Stimulated activated CD4-positive, alpha-beta T cell treated with anti-CD3 and anti-CD28 coated beads, Interleukin-1b, Interleukin-23, amount 100 ng/mL, for 4 hours (primary cell): Measurements from ENCODE around the gene C6orf62.
"Not testable (repeated sequence)": the region's sequence is repeated elsewhere in the genome, so short reads cannot be mapped to it uniquely, and the experiment has no call there.

ENCODE experiments used
- DNase-seq, 2 donors: peaks; one replicate each; pipeline ENCODE4 v3.0.0-alpha.2; 2020; ENCODE audit warnings: low read depth in 2 of 2

Gene C6orf62

DNA sequence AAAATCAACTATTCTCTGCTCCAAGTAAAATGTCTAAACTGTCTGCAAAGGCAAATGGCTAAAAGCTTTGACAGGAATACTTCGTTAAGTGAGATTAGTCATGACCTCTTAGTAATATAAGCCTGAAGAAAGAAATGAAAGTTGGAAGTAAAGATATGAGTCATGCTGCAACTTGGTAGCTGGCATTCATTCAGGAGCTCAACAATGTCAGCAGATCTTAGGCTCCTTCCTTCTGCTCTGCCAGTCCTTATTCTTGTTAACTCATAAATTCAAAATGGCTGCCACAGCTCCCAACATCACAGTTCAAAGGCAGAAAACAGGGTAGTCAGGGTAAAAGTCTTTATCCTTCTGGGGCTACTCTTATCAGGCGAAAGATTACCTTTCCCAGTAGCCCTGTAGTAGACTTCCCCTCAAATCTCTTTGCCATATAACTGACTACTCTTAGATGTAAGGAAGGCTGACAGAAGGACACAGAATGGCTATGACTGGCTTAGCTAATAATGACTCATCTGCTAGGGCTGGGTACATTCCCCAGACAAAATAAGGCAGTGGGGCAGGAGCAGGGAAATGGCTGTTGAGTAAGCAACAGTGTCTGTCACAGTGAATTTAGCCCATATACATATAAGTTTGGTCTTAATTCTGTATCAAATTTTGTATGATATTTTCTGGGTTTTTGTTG is 24.4 kb upstream of the C6orf62 start:
- DNase-seq: no peak

DNA sequence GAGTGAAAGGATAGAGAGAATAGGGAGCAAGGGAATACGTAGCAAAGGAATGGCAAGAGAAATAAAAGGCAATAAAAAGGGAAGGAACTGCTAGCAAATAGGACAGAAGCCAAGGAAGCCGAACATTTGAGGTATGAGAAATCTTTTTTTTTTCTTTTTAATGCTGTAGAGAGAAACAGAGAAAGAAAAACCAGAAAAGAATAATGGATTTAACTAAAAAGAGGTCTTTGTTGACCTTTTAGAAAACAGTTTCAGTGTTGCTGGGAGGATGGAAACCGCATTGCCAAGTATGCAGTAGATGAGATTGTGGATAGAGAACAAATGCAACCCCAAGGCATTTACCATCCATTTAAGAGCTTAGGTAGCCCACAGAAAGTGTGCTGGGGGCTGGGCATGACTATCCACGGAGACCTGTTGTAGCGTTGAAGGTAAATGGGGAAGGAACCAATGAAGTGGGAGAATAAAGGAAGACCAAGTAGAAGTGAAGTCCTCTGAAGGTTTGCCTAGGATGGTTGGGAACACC is 23.3 kb upstream of the C6orf62 start:
- DNase-seq: no peak

DNA sequence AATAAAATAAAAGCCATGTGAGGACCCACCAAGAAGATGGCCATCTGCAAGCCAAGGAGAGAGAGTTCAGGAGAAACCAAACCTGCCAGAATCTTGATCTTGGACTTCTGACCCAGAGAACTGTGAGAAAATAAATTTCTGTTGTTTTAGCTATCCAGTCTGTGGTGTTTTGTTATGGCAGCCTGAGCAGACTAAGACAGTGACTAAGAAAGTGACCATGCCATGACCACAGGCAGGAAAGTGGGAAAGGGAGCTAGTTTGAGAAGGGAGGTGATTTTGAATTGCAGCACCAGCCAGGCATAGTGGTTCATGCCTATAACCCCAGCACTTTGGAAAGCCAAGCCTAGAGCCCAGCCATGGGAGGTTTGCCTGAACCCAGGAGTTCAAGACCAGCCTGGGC is 21.9 kb upstream of the C6orf62 start:
- DNase-seq: no peak

DNA sequence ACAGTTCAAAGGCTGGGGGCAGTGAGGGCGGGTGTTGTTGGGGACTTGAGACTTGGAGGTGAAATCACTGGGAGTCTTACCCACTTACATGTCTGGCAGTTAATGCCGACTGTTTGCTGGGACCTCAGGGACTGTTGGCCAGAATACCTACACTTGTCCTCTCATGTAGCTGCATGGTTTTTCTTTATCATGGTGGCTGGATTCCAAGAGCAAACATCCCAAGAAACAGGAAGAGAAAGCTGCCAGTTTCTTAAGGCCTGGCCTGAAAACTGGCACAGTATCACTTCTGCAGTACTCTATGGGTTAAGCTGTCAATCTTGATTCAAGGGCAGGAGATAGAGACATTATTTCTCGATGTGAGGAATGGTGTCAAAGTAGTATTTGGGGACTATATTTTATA is 19.8 kb upstream of the C6orf62 start:
- no peak for DNase-seq

DNA sequence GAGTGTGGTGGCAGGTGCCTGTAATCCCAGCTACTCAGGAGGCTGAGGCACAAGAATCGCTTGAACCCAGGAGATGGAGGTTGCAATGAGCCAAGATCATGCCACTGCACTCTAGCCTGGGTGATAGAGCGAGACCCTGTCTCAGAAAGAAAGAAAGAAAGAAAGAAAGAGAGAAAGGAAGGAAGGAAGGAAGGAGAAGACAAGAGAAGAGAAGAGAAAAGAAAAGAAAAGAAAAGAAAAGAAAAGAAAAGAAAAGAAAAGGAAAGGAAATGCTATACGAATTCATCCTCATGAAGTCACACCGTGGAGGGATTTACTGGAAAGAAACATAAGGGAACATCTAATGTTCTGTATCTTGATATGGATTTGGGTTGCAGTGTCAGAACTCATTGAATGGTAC is 15.8 kb upstream of the C6orf62 start:
- not testable (repeated sequence) for DNase-seq

DNA sequence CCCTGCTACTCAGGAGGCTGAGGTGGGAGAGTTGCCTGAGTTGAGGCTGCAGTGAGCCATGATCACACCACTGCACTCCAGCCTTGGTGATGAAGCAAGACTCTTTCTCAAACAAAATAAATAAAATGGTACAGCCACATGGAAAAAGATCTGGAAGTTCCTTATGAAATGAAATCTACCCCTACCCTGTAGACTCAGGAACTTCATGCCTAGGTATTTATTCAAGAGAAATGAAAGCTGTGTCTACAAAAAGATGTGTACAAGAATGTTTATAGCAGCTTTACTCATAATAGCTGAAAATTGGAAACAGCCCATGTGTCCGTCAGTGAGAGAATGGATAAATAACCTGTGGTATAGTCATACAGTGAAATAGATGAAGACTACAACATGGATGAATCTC is 15.2 kb upstream of the C6orf62 start:
- no peak for DNase-seq

DNA sequence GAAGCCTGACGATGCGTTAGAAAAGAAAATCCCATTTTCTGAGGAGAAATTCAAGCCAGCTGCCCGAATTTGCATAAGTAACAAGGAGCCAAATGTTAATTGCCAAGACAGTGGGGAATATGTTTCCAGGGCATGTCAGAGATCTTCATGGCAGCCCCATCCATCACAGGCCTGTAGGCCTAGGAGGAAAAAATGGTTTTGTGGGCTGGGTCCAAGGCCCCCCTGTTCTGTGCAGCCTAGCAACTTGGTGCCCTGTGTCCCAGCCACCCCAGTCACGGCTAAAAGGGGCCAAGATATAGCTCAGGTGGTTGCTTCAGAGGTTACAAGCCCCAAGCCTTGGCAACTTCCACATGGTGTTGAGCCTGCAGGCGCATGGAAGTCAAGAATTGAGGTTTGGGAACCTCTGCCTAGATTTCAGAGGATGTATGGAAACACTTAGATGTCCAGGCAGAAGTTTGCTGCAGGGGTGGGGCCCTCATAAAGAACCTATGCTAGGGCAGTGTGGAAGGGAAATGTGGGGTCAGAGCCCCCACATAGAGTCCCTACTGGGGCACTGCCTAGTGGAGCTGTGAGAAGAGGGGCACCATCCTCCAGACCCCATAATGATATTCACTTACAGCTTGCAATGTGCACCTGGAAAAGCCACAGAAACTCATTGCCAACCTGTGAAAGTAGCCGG is 12.6 kb upstream of the C6orf62 start:
- DNase-seq: not testable (repeated sequence)

DNA sequence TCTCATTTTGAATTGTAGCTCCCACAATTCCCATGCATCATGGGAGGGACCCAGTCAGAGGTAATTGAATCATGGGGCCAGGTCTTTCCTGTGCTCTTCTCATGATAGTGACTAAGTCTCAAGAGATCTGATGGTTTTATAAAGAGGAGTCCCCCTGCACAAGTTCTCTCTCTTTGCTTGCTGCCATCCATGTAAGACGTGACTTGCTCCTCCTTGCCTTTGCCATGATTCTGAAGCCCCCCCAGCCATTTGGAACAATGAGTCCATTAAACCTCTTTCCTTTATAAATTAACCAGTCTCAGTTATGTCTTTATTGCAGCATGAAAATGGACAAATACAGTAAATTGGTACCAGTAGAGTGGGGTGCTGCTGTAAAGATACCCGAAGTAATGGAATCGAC is 11.7 kb upstream of the C6orf62 start:
- not testable (repeated sequence) for DNase-seq

DNA sequence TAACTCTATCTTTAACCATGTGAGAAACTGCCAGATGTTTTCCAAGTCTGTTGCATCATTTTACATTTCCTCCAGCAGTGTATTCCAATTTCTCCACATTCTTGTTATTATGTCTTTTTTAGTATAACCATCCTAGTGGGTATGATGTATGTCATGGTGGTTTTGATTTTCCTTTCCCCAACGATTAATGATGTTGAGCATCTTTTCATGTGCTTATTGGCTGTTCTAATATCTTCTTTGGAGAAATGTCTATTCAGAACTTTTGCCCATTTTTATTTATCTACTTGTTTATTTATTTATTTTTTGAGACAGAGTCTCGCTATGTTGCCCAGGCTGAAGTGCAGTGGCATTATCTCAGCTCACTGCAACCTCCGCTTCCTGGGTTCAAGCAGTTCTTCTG is 4.3 kb upstream of the C6orf62 start:
- DNase-seq: no peak

DNA sequence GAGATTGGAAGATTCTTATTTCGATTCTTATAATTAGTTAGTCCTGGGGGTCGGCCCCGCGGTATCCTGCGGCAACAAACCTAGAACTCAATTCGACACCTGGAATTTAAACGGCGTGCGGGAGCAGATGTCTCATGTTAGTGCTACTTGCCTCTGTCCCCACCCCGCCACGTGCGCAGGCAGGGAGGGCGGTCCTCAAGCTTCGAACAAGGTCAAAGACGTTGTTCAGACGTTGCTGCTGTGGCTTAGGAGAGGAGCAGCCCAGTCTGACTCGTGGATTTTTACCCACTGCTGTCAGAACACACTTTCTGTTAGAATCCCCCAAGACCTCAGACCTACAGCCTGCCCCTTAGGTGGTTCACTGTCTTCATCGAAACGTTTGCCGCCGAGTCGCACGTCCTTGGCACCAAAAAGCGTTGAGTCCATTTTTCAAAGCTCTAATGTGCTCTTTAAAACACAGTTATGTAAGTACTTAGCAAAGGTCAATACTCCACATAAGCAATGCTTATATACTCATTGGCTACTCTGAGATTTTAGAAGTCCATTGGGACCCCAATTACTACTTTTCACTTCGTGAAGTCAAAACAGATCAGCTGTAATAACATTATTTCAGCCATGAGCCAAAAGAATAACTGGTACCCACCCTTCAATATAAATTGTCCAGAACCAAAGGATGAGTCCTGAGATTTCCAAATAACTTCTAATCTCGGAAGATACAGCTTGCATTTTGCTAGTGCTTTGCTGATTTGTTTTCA is 2.7 kb upstream of the C6orf62 start:
- DNase-seq: no peak

DNA sequence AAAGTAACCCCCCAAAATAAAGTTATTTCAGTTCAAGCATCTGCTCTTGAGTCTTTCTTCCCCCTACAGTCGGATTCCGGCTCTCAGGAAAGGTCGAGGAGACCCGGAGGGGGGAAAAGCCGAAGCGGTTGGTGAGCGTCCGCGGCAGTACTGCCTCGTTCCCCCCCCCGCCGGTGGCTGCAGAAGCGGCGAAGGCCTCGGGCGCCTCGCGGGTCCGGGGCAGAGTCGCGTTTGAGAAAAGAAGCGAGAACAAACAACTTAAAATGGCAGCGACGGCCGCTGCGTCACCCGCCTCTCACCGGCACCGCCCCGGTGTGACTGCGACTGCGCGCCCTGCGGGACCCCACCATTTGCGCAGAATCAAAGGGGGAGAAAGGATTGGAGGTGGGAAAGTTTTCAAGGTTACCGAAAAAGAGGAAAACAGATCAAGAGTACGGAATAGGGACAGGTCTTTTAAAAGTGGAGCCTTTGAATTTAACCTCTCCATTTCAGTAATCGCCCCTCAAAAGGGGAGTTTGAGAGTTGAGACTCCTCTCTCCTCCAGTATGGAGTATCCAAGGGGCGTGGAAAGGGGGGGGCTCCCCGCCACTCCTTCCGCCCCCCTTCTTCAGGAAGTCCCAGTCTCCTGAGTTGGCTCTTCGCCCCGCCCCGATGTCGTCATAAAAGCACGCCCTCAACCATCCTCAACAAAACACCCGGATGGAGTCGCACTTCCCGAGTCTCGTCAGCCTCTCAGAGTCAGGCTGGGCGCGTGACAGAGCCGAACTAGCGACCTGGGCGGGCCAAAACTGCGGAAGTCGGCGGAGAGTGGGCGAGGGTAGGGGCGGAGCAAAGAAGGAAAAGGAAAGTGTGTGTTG is 1.9 kb upstream of the C6orf62 start:
- peak; percentile 98 to 99 for DNase-seq

DNA sequence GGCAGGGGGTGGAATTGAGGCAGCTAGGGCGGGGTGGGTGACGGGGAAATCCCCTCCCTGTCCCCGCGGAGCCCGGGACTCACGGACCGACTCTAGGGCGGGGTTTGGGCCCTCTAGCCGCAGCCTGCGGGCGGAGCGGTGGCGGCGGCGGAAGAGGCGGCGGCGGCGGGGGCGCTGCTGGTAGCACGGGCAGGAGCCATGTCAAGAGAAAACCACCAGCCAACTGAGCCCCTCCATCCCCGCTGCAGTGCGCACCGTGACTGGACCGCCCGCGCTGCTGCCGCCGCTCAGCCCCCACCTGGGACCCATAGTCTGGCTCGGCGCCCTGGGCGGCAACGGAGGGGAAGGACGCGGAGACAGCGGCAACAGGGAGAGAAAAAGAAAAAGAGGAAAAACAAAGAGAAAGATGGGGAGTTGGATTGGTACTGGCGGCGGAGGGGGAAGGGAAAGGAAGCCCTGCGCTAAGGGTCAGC is 1.2 kb upstream of the C6orf62 start:
- DNase-seq: peak; percentile 75 to 76

DNA sequence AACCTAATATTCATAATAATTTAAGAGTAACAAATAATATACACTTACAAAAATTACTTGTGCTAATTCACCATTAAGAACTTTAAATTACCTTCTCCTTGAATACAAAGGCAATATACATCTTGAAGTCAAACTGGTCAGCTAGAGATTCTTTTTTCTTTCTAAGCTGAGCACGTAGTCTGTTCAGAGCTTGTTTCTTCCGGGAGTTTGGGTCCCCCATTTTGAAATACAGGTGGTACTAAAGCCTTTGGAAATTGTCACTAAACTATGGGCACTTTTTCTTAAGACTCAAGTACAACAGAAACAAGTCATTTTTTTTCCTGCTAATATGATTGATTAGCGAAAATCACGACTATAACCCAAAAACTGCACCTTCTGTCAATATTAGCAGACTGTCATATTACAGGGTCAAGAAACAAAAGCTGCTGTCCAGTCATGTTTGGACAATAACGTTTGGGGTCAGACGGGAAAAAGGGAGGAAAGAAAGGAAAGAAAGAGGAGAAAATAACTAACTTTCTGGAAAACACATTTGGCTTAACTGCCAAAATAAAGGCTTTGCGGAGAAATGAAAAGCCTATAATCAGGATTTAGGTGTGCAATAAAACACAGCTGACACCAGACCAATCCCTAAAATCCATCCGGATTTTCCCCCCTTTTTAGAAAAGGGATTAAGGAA is 367 bp downstream of the C6orf62 start:
- no peak for DNase-seq

DNA sequence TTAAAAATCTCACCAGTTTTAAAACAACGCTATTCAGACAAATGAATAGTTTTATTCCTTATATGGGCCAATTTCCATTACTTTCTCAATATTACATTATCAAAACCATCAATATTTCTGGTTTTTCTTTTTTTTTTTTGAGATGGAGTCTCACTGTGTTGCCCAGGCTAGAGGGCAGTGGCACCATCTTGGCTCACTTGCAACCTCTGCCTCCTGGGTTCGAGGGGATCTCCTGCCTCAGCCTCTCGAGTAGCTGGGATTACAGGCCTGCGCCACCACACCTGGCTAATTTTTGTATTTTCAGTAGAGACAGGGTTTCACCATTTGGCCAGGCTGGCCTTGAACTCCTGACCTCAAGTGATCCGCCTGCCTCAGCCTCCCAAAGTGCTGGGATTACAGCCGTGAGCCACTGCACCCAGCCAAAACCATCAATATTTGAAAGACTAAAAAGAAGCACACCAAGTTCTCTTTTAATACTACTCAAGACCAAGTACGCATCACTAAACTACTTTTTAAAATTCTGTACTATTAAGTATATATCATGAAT is 2.3 kb downstream of the C6orf62 start:
- not testable (repeated sequence) for DNase-seq

DNA sequence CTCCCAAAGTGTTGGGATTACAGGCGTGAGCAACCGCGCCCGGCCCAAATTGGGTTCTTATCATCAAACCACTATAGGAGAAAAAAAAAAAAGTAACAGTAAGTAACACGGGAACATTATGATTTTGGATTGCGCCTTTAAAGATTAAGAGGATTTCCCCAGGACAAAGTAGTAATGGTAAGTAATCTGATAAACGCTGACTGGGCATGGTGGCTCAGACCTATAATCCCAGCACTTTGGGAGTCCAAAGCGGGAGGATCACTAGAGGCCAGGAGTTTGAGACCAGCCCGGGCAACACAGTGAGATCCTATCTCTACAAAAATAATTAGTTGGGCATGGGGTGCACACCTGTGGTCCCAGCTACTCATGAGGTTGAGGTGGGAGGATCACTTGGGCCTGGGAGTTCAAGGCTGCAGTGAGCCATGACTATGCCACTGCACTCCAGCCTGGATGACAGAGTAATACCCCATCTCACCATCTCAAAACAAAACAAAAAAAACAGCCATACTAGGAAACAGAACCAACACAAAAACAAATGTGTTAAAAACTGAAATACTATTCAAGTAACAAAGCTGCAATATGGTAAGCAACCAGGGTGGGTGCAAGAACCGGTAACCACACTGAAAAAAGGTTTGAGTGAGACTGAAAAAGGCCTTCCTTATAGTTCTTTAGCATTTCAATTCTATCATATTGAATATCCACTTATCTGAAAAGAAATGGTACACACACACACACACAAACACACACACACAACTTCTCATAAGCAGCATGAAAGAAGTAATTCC is 8.2 kb downstream of the C6orf62 start:
- no peak for DNase-seq

DNA sequence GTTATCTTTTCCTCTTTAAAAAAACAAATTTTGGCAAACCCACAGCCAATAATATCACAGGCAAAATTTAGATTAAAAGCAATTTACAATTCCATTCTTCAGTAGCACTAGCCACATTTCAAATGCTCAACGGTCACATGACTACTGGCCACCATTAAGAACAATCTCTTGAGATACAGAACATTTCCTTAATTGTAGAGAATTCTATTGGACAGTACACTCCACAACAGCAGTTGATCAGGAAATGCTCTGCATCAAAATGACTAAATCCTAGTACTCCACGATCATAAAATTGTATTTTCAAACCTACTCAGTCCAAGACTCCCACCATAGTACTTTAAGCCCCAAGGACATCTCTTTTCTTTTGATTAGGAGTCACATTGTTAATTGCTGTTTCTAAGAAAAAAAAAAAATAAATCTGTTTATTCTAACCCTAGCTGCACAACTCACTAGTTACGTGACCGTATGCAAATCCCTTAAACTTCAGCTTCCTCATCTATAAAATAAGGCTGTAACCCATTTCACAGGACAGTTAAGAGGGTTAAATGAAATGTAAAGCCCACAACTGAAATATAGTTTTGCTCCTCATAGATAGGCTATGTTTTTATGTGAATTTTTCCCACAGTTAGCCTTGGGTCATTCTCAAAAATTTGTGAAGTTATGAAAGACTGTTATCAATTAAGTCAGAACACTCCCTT is 9.8 kb downstream of the C6orf62 start:
- no peak for DNase-seq

DNA sequence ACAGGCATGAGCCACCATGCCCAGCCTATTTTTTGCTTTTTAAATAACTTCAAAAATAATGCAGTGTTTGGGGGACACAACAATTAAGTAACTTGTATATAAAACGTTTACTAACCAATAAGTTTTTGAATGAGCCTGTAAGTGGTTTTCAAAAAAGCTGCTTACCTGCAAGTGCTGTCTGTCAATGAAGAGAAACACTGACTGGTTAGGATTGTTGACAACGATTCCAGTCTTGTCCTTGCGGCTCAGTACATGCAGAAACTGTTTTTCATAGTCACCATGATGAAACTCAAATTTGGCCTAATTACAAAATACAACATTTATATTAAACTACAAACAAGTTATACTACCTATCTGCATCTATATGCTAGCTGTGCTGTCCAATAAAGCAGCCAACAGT is 10.3 kb downstream of the C6orf62 start:
- no peak for DNase-seq

DNA sequence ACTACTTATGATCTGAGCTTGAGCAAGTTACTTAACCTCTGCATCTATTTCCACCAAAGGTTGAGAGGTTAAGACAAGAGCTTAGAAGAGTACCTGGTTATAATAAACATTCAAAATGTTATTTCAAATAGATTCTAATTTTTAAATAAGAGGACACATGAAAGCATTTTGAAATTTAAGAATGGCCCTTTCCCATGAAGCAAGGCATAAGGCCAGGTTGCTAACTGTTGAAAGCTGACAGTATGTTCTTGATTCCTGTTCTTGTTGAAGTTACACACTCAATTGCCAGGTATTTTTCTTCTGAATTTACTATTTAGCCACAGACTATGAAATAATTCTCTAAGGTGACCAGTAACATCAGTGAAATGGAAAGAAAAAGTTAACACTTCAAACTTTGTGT is 14.5 kb downstream of the C6orf62 start:
- DNase-seq: no peak

DNA sequence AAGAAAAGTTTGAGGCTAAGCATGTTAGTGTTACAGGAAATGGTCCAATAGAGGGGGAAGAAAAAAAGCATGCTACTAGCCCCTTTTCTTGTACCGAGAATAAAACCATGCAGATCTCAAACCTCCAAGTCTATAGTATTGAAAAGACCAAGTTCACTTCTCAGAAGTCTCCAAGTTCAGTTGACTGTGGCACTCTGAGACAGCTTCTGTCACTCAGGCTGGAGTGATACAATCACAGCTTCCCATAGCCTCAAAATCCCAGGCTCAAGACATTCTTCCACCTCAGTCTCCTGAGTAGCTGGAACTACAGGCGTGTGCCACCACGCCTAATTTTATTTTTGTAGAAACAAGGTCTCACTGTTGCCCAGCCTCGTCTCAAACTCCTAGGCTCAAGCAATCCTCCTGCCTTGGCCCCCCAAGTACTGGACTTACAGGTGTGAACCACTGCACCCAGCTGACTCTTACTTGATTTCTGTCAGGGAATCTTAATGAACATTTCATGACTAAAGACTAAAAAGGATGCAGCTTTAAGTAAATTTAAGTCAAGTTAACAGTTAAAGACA is 16.2 kb downstream of the C6orf62 start:
- no peak for DNase-seq
